ENCODE data around the gene PELI3.

PELI3 gene

DNA sequence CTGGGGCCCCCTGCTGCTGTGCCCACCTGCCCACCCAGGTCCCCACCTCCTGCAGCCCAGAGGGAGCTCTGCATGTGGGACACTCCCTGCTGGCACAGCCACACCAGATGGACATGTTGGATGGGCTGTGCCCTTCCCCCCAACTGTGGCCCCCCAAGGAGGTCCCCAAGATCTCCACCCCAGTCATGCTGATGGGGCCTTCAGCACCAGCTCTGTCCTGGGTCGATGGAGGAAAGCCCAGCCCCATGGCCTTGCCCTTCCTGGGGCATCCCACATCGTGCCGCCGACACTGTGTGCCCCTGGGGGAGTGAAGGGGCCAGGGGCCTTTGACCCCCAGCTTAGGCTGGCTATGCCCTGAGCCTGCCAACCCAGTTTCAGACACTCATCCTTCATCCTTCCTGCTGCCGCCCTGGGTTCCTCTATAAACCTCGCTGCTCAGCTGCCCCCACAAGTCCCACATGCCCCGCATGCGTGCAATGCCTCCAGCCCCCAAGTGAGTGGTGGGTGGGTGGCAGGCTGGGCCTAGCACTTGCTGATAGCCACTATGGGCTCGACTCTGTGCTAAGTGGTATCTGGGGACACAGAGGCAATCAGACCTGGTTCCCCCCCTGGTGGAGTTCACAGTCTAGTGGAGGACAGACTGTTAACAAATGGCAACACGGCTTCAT is 9.6 kb downstream of the PELI3 start:
- no peak for DNase-seq

DNA sequence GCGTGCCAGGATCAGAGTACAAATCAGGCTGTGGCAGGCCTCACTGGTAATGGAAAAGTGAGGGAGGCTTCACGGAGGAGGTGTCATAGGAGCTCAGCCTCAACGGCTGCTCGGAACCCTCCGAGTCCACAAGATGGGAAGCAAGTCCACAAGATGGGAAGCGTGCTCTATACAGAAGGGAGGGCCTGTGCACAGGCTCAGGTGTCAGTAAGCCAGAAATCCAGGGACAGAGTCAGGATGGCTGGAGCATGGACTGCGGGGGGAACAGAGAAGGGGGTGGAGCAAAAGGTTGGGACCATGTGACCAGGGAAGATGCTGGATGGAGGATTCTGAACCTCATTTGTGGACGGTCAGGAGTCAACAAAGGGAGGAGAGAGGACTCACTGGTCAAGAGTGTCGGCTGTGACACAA is 10.1 kb downstream of the PELI3 start:
- DNase-seq = no peak

DNA sequence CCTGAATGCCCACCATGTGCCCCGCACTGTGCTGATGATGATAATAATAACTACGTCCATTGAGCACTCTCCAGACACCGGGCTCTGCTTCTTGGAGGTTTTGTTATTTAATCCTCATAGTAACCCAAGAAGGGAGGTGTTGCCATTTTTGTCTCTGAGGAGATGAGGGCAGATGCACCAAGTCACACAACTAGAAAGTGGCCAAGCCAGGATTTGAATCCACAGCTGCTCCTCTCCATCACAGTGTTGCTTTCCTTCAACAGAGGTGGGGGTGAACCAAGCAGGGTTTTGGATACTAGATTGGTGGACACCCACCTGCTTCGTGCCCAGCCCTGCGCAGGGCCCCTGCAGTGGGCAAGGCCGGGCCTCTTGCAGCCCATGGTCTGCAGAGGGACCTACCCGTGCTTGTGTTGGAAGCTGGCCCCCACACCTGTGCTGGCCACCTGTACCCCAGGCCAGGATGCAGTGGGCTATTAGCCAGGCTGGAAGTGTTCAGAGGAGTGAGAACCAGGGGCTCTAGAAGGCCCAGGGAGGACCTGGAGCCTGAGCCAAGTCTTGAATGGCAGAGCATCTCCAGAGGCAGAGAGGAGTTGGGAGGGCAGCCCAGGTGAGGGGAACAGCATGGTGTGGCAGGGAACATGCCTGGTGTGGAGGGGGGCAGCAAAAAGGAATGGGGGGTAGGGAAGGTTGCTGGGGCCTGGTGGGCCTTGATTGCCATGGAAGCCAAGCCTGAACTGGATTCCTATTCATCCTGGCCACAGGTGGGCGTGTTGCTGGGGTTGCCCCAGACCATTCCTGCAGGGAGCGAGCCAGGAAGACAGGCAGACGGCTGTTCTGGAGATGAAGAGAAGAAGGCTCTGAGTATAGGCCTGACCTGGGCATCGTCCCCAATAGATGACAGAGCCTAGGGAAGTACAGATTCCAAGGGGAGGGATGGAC is 10.8 kb downstream of the PELI3 start:
- DNase-seq = no peak

DNA sequence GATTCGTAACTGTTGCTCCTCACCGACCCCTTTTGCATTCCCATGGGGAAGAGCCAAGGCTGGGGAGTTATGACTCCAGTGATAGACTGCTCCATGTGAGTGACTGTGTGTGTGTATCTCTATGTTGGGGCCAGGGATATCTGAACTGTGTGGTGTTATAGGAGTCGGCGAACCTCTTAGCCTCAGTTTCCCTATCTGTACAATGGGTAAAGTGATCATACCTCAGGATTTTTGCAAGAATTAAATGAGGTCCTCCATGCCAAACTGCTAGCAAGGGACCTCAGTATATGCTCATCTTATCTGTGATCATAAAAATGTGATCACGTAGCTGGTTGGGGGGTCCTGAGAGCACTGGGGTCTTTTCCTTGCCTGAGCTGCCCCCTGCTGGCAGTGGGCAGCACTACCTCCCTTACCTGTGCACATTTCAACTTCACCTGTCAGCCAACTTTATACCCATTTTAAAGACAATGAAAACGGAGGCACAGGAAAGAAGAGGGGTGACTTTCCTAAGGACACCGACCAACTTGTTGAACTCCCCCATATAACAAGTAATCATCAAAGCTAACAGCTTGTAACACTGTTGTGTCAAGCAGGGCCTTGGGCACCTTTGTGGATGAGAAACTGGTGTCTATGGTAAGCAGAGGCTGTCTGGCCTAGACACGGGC is 12.2 kb downstream of the PELI3 start:
- DNase-seq = peak; percentile 41

DNA sequence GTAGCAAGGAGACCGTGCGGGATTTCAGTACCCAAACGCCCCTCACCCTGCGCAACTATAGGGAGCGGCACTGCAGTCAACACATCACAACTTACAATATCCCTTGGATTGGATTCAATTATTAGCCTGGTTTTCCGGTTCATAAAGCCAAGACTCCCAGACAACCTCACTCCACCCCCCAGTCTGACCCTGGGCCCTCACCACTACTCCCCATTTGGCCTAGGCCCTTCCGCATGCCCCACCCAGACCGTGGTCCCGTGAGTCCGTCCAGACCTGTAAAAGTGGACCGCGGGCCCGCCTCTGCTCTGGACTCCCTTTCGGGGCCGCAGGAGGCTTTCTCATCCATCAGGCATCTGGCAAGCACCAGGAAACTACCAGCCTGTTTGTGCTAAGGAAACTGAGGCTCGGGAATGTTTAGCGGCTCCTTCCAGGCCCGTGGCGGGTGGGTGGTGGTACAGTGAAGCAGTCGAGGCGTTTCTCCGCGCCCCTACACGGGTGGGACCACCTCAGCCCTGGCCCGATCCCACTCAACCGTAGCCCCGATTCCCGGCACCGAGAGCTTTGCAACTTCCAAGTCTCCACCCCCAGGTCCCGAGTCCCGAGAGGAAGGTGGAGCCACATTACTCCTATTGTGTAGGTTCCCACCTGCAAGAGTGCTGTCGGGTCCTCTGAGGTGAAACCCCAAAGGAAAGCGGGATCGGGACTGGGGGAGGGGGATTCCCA is 12.8 kb downstream of the PELI3 start:
- no peak for DNase-seq

DNA sequence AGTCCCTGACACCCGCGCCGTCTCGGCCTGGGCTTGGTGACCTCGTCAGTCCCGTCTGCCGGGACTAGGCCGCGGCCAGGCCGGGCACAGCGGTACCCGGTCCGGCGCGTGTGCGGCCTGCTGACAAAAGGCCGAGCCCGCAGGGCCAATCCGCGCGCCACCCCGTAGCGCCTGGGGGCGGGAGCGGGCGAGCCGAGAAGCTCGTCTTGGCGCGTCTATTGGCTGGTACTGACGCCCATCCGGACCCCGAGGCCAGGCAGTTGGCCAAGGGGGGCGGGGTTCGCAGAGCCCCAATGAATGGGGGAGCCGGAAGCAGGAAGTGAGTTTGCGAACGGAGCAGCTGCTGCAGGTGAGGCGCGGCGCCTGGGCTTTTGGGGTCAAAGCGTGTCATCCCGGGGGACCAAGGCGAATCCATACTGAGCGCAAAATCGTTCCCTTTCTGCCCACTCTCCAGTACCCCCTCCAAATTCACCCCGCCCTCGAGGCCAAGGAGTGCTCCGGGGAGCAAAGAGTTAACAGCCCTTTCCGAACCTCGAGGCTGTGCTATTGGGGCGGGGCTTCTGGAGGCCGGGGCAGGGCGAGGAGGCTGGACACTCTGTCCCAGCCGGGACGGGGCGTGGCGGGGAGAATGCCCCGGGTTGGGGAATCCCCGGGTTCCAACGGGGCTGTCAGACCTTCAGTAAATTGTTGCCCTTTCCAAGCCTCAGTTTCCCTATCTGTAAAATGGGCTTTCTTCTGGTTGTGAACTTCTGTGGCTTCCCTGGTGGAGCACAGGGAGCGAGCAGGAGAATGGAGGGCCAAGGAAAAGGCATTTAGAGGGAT is 13.6 kb downstream of the PELI3 start, which contains the start of gene DPP3:
TSS of gene DPP3 (plus strand) at position 318 of the 822 bp plus-strand sequence. CDS start 1,767 bp downstream, outside the sequence.
- peak; percentile 99 for DNase-seq

DNA sequence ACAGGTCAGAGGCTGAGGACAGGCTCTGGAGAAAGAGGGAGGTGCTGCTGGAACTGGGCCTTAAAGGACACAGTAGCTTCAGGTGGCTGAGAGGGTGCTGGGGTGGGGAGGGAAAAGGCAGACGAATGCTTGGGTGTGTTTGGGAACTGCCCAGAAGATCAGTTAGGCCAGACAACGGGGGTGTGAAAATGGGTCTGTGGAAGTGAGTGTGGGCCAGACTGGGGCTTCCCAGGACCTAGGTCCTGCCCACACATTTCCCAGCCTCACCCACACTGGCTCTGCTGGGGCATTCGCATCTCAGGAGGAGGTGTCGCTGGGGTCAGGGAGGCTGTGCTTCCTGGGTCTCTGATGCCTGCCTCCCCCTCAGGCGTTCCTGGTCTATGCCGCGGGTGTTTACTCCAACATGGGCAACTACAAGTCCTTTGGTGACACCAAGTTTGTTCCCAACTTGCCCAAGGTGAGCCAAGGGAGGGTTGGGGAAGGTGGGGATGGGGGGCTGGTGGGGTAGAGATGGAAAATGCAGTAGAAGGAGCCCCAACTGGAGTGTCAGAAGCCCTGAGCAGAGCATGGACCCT is 18.2 kb downstream of the PELI3 start:
- DNase-seq = no peak

DNA sequence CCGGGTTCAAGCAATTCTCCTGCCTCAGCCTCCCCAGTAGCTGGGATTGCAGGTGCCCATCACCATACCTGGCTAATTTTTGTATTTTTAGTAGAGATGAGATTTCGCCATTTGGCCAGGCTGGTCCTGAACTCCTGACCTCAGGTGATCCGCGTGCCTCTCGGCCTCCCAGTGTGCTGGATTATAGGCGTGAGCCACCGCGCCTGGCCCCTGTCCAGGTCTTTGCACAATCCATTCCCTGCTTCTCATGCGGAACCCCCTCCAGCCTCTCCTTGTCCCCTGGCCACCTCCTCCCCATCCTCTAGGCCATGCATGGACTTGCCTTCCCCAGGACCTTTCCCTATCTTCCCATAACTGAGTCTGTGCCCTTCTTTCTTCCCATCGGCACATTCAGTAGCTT is 22.3 kb downstream of the PELI3 start:
- DNase-seq = no peak

DNA sequence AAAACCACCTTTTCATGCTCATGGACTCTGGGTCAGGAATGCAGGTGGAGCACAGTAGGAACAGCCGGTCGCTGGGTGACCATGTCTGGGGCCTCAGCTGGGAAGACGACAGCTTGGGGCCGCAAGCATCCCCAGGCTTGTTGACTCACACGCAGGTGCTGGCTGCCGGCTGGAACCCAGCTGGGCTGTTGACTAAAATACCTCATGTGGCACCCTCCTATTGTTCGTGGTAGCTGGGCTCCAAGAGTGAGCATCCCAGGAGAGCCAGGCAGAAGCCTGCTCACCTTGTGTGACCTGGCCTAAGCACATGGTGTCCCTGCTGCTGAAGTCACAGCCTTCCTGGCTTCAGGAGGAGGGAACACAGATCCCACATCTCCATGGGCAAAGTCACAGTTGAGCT is 22.9 kb downstream of the PELI3 start:
- no peak for DNase-seq

DNA sequence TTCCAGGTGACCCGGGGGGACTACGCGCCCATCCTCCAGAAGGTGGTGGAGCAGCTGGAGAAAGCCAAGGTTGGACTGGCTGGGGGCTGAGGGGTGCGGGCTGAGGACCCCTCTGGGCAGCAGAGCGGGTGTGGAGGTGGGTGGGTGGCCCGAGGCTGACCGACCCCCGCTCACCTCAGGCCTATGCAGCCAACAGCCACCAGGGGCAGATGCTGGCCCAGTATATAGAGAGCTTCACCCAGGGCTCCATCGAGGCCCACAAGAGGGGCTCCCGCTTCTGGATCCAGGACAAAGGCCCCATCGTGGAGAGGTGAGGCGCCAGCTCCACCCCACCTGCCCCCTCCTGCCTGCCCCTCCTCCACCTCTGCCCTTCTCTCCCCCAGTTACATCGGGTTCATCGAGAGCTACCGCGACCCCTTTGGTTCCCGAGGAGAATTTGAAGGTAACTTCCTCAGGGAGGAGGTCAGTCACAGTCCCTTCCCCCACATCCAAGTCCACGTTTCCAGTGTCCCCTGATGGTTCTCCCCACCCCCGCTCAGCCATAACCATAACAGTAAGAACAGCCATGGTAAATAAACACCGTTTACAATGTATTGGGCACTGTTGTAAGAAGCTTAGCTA is 24.7 kb downstream of the PELI3 start:
- DNase-seq = no peak

DNA sequence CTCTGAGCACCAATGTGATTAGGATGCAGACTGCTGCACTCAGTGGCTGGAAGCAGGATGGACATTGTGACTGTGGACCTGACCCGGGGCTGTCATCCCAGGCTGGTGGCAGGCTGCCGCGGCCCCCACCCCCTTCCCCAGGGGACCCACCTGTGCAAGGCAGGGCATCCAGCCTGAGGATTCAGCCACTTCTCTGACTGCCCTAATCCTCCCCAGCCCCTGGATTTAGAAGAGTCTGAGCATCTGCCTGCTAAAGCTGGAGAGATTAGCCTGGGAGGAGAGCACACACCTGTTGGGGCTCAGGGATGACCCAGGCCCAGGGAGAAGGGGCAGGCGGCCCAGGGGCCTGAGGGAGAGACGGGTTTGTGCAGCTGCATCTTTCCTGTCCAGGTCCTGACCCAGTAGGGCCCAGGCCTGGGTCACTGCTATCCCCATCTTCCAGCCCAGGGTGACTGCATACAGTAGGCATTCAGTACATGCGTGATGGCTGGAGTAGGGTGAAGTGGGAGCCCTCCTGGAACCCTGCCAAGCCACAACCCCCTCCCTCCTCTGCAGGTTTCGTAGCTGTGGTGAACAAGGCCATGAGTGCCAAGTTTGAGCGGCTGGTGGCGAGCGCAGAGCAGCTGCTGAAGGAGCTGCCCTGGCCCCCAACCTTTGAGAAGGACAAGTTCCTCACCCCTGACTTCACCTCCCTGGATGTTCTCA is 25.6 kb downstream of the PELI3 start:
- no peak for DNase-seq

DNA sequence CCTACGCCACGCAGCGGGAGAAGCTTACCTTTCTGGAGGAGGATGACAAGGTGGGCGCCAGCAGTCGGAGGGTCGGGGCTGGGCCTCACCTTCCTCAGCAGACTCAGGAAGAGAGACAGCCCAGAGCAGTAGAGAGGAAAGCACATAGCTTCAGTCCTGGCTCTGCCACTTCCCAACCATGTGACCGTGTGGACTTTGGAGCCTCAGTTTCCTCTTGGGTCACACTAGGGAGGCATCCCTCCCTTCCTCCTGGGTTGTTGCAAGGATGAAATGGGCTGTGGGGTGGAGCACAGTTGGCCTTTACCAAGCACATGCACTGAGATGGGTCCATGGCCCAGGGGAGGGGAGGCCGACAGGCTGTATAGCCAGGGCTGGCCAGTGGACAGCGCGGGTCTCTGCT is 26.4 kb downstream of the PELI3 start:
- DNase-seq = no peak

DNA sequence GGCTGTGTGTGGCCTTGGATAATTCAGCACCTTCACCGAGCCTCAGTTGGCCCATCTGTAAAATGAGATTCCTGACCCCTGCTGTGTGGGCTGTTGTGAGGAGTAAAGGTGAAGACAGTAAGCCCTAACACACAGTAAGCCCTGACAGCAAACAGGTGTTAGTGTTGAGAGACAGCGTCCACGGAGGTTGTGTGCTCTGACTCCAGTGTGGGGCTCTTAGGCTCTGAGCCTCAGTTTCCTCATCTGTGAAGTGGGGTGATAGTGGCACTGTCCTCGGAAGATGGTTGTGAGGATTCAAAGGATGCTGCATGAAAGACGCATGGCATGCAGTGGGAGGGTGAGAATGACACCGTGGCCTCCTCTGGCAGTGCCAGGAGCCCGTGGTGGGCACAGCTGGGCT is 27.8 kb downstream of the PELI3 start:
- no peak for DNase-seq

DNA sequence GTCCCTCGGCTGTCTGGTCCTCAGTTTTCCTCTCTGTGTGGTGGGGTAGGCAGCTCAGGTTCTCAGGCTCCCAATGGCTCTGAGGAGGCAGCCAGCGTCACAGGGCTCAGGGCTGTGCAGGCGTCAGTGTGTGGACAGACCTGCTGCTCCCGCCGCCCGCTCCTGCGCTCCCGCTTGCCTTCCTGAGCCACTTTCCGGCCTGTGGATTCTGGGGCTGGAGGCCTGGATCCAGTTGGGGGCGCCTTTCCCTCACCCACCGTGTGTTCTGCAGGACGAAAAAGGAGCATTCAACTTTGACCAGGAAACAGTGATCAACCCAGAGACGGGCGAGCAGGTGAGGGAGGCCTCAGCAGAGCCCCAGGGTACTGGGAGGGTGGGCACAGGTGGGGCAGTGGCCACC is 28.2 kb downstream of the PELI3 start:
- no peak for DNase-seq

DNA sequence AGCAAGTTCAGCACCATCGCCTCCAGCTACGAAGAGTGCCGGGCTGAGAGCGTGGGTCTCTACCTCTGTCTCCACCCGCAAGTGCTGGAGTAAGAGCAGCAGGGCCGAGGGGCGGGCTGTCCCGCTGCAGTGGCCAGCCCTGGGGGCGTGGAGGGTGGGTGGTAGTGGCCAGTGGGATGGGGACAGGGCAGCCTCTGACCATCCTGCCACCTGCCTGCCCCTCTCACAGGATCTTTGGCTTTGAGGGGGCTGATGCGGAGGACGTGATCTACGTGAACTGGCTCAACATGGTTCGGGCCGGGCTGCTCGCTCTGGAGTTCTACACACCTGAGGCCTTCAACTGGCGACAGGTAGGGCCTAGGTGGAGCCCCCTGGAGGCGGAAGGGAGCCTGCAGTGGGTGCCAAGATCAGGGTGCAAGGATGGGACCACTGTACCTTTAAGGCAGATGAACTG is 28.7 kb downstream of the PELI3 start:
- DNase-seq = no peak

DNA sequence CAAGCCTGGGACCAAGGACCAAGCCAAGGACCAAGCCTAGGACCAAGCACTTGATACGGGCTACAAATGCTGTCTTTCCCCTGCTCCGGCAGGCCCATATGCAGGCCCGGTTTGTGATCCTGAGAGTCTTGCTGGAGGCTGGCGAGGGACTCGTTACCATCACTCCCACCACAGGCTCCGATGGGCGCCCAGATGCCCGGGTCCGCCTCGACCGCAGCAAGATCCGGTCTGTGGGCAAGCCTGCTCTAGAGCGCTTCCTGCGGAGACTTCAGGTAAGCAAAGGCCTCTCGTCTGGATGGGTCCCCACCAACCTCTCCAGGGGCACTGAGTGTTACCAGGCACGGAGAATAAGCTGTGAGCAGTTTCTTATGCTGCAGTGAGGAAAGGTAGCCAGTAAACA is 30.5 kb downstream of the PELI3 start:
- DNase-seq = no peak

DNA sequence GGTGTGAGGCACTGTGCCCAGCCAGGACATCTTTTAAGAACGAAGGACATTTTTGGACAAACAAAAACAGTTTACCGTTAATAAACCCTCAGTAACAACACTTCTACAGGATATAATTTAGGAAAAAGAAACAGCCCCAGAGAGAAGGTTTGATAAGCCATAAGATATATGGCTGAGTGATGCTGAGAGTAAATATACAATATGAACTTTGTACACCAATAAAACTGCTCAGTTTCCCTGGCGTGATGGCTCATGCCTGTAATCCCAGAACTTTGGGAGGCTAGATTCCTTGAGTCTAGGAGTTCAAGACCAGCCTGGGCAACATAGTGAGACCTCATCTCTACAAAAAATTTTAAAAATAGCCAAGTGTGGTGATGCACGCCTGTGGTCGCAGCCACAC is 31.8 kb downstream of the PELI3 start:
- no peak for DNase-seq

DNA sequence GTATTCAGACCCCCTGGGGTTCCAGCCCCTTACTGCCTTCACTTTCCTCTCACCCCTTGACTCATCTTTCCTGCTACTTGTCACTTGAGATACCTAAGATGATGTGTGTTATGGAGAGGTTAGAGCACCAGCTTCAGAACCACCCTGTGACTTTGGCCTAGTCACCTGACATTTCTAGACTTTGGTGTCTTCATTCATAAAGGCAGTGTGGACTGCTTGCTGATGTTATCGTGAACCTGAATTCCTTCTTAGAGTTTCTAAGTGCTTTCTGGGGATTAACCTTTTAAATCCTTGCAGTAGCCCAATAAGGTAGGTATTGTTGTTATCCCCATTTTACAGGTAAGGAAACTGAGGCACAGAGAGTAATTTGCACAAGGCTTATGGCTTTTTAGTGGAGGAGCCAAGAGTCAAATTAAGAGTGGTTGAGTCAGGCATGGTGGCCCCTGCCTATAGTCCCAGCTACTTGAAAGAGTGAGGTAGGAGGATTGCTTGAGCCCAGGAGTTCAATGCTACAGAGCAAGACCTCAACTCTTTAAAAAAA is 38.6 kb downstream of the PELI3 start:
- DNase-seq = no peak

DNA sequence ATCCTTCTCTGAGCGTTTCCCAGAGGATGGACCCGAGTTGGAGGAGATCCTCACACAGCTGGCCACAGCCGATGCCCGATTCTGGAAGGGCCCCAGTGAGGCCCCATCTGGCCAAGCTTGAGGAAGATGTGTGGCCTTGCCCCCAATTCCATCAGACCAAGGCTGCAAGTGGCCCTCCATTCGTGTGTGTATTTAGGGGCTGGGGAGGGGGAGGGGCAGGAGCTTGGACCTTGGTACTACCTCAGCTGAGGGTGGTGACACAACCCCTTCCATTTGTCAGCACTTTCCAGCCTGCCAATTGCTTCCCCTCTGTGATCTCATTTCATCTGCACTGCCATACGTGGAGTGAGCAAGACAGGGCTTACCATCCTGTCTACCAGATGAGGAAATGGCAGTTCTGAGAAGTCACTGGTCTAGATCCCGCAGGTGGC is 42.4 kb downstream of the PELI3 start:
- peak; percentile 33 for DNase-seq

Measured in activated CD4-positive, alpha-beta T cell treated with anti-CD3 and anti-CD28 coated beads, Interleukin-10, Interleukin-2, amounts not matched to agents 100 ng/mL and 50 ng/mL, durations not matched to agents 16 hours and 8 hours (primary cell).